ENCODE data around the gene CD34. TPM values are rescaled to one million over a fixed set of nuclear protein-coding genes. Genes with fewer than 3 reads are reported as not detected.

Gene CD34
- total and polyA plus RNA-seq, 2 donors (not counting 1 experiment from before 2014, with no cell fraction given), result under 0.01 to 0.51 TPM

GRCh38 chr1:207833956-207834660, 76.8 kb downstream of the CD34 start:
- Histone ChIP-seq H3K4me1 (ENCODE audit: control insufficient read depth, extremely low read depth, insufficient read depth, low read length) (peaks cover 2% of the 10 kb centered on the region), H2AFZ (ENCODE audit: low read length) (no peak overlapping the region), H3K27me3 (ENCODE audit: control insufficient read depth, insufficient read depth, low read length) (no peaks in the 10 kb centered on the region), H3K79me2 (ENCODE audit: control insufficient read depth, insufficient read depth, low read length) (peaks cover 10% of the 10 kb centered on the region), H4K20me1 (ENCODE audit: control insufficient read depth, extremely low read depth, insufficient read depth, low read length) (no peaks in the 10 kb centered on the region), H3K9ac (ENCODE audit: insufficient read depth, low read length) (no peak overlapping the region), H3K27ac (ENCODE audit: insufficient read depth, low read length) (no peak overlapping the region), H3K4me2 (ENCODE audit: extremely low read depth, insufficient read depth, low read length) (no peak overlapping the region), H3K4me3 (replicated peaks in 1 of 4; ENCODE audit: control extremely low read depth in 1 of 4, insufficient read depth in 1 of 4, low read depth in 3 of 4, low read length in 4 of 4) (no peak overlapping the region), H3K9me3 (ENCODE audit: control insufficient read depth, insufficient read depth, low read depth, low read length) (no peaks in the 10 kb centered on the region), H3K36me3 (ENCODE audit: control insufficient read depth, insufficient read depth, low read length) (no peaks in the 10 kb centered on the region)
- no peak for DNase-seq (ENCODE audit: low read depth in 2 of 2)
- TF ChIP-seq CTCF (conservative IDR thresholded peaks at IDR 0.05 in 1 of 2, IDR thresholded peaks at IDR 0.05 in 1 of 2; ENCODE audit: low read depth in 1 of 2, low read length in 2 of 2) (no peak), EZH2 (IDR thresholded peaks at IDR 0.05; ENCODE audit: low read length, missing control alignments) (no peak)

- H3K79me2 ChIP-seq (ENCODE audit: control insufficient read depth, insufficient read depth, low read length), result peaks cover 10% of the 10 kb centered on the region
- no peak for DNase-seq (ENCODE audit: low read depth in 2 of 2)
Measured at GRCh38 chr1:207833381-207833780, 77.5 kb downstream of the CD34 start.

DNA sequence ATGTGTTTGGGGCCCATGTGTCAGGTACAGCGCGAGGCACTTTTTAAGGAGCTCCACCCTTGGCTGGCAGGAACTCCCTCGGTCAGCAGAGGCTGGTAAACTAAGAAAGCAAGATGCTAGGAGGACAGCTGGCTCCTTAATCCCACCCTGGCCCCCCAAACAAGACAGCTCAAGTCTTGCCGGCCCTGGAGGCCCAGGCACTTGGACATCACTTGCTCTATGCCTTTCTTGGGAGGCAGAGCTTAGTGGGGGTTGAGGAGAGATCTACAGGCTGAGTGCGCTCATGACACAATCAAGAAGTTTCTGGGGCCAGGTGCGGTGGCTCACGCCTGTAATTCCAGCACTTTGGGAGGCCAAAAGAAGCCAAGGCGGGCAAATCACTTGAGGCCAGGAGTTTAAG, 78.1 kb downstream of the CD34 start:
- Histone ChIP-seq H3K27ac (ENCODE audit: insufficient read depth, low read length) (no peak overlapping the region), H2AFZ (ENCODE audit: low read length) (no peak overlapping the region), H3K9me3 (ENCODE audit: control insufficient read depth, insufficient read depth, low read depth, low read length) (no peaks in the 10 kb centered on the region), H4K20me1 (ENCODE audit: control insufficient read depth, extremely low read depth, insufficient read depth, low read length) (no peaks in the 10 kb centered on the region), H3K36me3 (ENCODE audit: control insufficient read depth, insufficient read depth, low read length) (no peaks in the 10 kb centered on the region), H3K9ac (ENCODE audit: insufficient read depth, low read length) (no peak overlapping the region), H3K4me1 (ENCODE audit: control insufficient read depth, extremely low read depth, insufficient read depth, low read length) (peaks cover 2% of the 10 kb centered on the region), H3K4me2 (ENCODE audit: extremely low read depth, insufficient read depth, low read length) (no peak overlapping the region), H3K27me3 (ENCODE audit: control insufficient read depth, insufficient read depth, low read length) (no peaks in the 10 kb centered on the region), H3K79me2 (ENCODE audit: control insufficient read depth, insufficient read depth, low read length) (peaks cover 13% of the 10 kb centered on the region), H3K4me3 (replicated peaks in 1 of 4; ENCODE audit: control extremely low read depth in 1 of 4, insufficient read depth in 1 of 4, low read depth in 3 of 4, low read length in 4 of 4) (no peak overlapping the region)
- DNase-seq (ENCODE audit: low read depth in 2 of 2), result no peak
- TF ChIP-seq EZH2 (IDR thresholded peaks at IDR 0.05; ENCODE audit: low read length, missing control alignments) (no peak), CTCF (conservative IDR thresholded peaks at IDR 0.05 in 1 of 2, IDR thresholded peaks at IDR 0.05 in 1 of 2; ENCODE audit: low read depth in 1 of 2, low read length in 2 of 2) (no peak)

More at GRCh38 chr1:207833381-207833780, 77.5 kb downstream of the CD34 start:
- Histone ChIP-seq H3K4me3 (replicated peaks in 1 of 4; ENCODE audit: control extremely low read depth in 1 of 4, insufficient read depth in 1 of 4, low read depth in 3 of 4, low read length in 4 of 4) (no peak overlapping the region), H3K4me2 (ENCODE audit: extremely low read depth, insufficient read depth, low read length) (no peak overlapping the region), H3K36me3 (ENCODE audit: control insufficient read depth, insufficient read depth, low read length) (no peaks in the 10 kb centered on the region), H3K9ac (ENCODE audit: insufficient read depth, low read length) (no peak overlapping the region), H4K20me1 (ENCODE audit: control insufficient read depth, extremely low read depth, insufficient read depth, low read length) (no peaks in the 10 kb centered on the region), H2AFZ (ENCODE audit: low read length) (no peak overlapping the region), H3K27me3 (ENCODE audit: control insufficient read depth, insufficient read depth, low read length) (no peaks in the 10 kb centered on the region), H3K4me1 (ENCODE audit: control insufficient read depth, extremely low read depth, insufficient read depth, low read length) (peaks cover 2% of the 10 kb centered on the region), H3K9me3 (ENCODE audit: control insufficient read depth, insufficient read depth, low read depth, low read length) (no peaks in the 10 kb centered on the region), H3K27ac (ENCODE audit: insufficient read depth, low read length) (no peak overlapping the region)
- TF ChIP-seq CTCF (conservative IDR thresholded peaks at IDR 0.05 in 1 of 2, IDR thresholded peaks at IDR 0.05 in 1 of 2; ENCODE audit: low read depth in 1 of 2, low read length in 2 of 2) (no peak), EZH2 (IDR thresholded peaks at IDR 0.05; ENCODE audit: low read length, missing control alignments) (no peak)
